ENCODE results near the gene KRT86.
"Not testable (repeated sequence)": the region's sequence is repeated elsewhere in the genome, so short reads cannot be mapped to it uniquely, and the experiment has no call there.

KRT86 gene

DNA sequence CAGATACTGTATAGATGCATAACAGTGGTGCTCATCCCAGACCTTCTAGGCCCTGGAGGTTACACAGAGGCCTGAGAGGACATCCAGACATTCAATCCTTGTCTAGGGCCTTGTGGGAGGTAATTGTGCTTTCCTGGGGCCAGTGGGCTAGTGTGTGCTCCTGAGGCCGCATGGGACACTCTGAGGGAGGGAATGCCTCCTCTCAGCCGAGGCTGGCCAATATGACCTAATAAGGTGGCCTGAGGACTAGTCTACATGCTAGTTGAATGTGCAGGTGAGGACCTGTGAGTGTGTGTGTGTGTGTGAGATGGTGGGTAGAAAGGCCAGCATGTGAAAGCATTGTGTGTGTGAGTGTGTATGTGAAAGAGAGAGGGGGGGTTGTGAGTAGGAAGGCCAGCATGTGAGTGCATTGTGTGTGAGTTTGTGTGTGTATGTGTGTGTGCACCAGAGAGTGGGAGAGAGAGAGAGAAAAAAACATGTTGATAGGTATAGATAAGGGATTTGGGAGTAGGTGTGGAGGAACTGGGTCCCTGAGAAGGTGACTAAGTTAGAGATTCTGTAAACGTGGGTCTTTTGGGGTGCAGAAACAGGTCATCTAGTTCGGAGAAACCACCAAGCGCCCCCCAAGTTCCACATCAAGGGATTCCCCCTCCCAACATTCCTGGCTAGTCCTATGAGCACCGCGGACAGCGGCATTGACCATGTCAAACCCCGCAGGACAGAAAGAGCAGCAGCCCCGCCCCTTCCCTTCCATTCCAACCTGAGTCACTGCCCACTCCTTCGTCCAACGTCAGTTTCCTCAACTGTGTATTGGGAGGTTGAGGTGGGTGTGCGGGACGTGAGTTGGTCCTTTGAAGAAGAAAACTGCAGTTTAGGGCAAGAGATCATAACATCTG, 26.6 kb downstream of the KRT86 start:
- H3K4me3 ChIP-seq (ENCODE audit: low read length), result no peak overlapping the region
- TF ChIP-seq, protein P1, sequence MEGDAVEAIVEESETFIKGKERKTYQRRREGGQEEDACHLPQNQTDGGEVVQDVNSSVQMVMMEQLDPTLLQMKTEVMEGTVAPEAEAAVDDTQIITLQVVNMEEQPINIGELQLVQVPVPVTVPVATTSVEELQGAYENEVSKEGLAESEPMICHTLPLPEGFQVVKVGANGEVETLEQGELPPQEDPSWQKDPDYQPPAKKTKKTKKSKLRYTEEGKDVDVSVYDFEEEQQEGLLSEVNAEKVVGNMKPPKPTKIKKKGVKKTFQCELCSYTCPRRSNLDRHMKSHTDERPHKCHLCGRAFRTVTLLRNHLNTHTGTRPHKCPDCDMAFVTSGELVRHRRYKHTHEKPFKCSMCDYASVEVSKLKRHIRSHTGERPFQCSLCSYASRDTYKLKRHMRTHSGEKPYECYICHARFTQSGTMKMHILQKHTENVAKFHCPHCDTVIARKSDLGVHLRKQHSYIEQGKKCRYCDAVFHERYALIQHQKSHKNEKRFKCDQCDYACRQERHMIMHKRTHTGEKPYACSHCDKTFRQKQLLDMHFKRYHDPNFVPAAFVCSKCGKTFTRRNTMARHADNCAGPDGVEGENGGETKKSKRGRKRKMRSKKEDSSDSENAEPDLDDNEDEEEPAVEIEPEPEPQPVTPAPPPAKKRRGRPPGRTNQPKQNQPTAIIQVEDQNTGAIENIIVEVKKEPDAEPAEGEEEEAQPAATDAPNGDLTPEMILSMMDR (IDR thresholded peaks at IDR 0.05; ENCODE audit: low read depth, low read length, poor library complexity, severe bottlenecking), result no peak
- TF ChIP-seq EZH2phosphoT487 (IDR thresholded peaks at IDR 0.05; ENCODE audit: borderline replicate concordance, low read length), result no peak
- no peaks in the 10 kb centered on the region for H3K79me2 ChIP-seq (ENCODE audit: control insufficient read depth, low read length)
- no peak overlapping the region for H3K4me2 ChIP-seq (ENCODE audit: low read length)
- no peaks in the 10 kb centered on the region for H3K9me3 ChIP-seq (ENCODE audit: control insufficient read depth, insufficient read depth, low read length)
- H3K36me3 ChIP-seq (ENCODE audit: control insufficient read depth, low read length), result no peaks in the 10 kb centered on the region
- peaks cover 13% of the 10 kb centered on the region for H3K27me3 ChIP-seq (ENCODE audit: control insufficient read depth, low read length)
- no peaks in the 10 kb centered on the region for H4K20me1 ChIP-seq (ENCODE audit: control insufficient read depth, insufficient read depth, low read depth, low read length)
- H3K27ac ChIP-seq (ENCODE audit: low read depth, low read length), result no peak overlapping the region
- H3K4me1 ChIP-seq (ENCODE audit: control insufficient read depth, low read length), result peaks cover 8% of the 10 kb centered on the region
- no peaks in the 10 kb centered on the region for H3K9me2 ChIP-seq (replicated peaks; ENCODE audit: control insufficient read depth, low read length)
- H3F3A ChIP-seq (ENCODE audit: control insufficient read depth, insufficient read depth), result no peaks in the 10 kb centered on the region

- H3F3A ChIP-seq (ENCODE audit: control insufficient read depth, insufficient read depth); H3K79me2 ChIP-seq (ENCODE audit: control insufficient read depth, low read length); H3K9me2 ChIP-seq (replicated peaks; ENCODE audit: control insufficient read depth, low read length); H3K9me3 ChIP-seq (ENCODE audit: control insufficient read depth, insufficient read depth, low read length); H3K4me3 ChIP-seq (ENCODE audit: low read length); H3K4me2 ChIP-seq (ENCODE audit: low read length); H4K20me1 ChIP-seq (ENCODE audit: control insufficient read depth, insufficient read depth, low read depth, low read length); H3K27ac ChIP-seq (ENCODE audit: low read depth, low read length); H3K4me1 ChIP-seq (ENCODE audit: control insufficient read depth, low read length); H3K36me3 ChIP-seq (ENCODE audit: control insufficient read depth, low read length): not testable (repeated sequence)
- peaks cover 19% of the 10 kb centered on the region for H3K27me3 ChIP-seq (ENCODE audit: control insufficient read depth, low read length)
Observed at GRCh38 chr12:52301721-52302120, 27.3 kb downstream of the KRT86 start.

DNA sequence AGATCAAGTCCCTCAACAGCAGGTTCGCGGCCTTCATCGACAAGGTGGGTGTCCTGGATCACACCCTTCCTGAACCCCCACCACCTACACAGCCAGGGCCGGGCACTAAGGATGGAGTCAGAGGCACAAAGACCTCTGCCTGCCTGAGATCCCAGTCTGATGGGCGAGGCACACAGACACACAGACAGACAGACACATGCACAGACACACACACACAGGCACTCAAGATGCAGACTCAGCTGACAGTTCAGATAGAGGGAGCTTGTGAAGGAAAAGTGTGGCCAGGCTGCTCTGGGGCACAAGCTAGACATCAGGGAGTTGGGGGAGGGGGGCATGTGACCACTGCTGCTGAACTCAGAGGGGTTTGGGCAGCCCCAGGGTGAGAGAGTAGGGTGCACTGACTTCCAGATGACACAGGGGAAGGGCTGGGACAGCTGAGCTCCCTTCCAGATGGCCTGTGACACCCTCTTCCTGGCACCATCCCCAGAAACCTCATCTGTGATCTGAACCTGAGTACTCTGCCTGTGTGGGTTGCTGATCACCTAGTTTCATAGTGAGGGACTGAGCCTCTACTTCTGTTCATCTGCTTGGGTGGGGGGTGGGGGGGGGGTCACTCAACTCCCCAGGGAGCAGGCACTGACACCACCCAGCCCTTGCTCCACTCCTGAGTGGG, 27.9 kb downstream of the KRT86 start:
- not testable (repeated sequence) for H3K4me2 ChIP-seq (ENCODE audit: low read length); H3K9me2 ChIP-seq (replicated peaks; ENCODE audit: control insufficient read depth, low read length); H3K4me1 ChIP-seq (ENCODE audit: control insufficient read depth, low read length)

GRCh38 chr12:52304941-52305411, 30.5 kb downstream of the KRT86 start:
- H3K4me3 ChIP-seq (ENCODE audit: low read length); H3K36me3 ChIP-seq (ENCODE audit: control insufficient read depth, low read length); H4K20me1 ChIP-seq (ENCODE audit: control insufficient read depth, insufficient read depth, low read depth, low read length); H3F3A ChIP-seq (ENCODE audit: control insufficient read depth, insufficient read depth); H3K9me3 ChIP-seq (ENCODE audit: control insufficient read depth, insufficient read depth, low read length); H3K4me2 ChIP-seq (ENCODE audit: low read length); H3K79me2 ChIP-seq (ENCODE audit: control insufficient read depth, low read length); H3K9me2 ChIP-seq (replicated peaks; ENCODE audit: control insufficient read depth, low read length); H3K27ac ChIP-seq (ENCODE audit: low read depth, low read length); H3K4me1 ChIP-seq (ENCODE audit: control insufficient read depth, low read length): not testable (repeated sequence)
- H3K27me3 ChIP-seq (ENCODE audit: control insufficient read depth, low read length), result peaks cover 27% of the 10 kb centered on the region

More for the DNA sequence above, 27.9 kb downstream of the KRT86 start:
- not testable (repeated sequence) for H3F3A ChIP-seq (ENCODE audit: control insufficient read depth, insufficient read depth); H3K36me3 ChIP-seq (ENCODE audit: control insufficient read depth, low read length); H3K9me3 ChIP-seq (ENCODE audit: control insufficient read depth, insufficient read depth, low read length); H3K27ac ChIP-seq (ENCODE audit: low read depth, low read length); H3K4me3 ChIP-seq (ENCODE audit: low read length); H3K79me2 ChIP-seq (ENCODE audit: control insufficient read depth, low read length); H4K20me1 ChIP-seq (ENCODE audit: control insufficient read depth, insufficient read depth, low read depth, low read length)
- H3K27me3 ChIP-seq (ENCODE audit: control insufficient read depth, low read length), result peaks cover 16% of the 10 kb centered on the region
